B cell (primary cell): Measurements from ENCODE around the gene PPP2R5C. TPM values are rescaled to one million over a fixed set of nuclear protein-coding genes. Genes with fewer than 3 reads are reported as not detected.

Source experiments
- ATAC-seq: fragments of 200-7000 bp; cut with Tn5 transposase; one replicate; pipeline ENCODE4 v1.10.0; 2021; ENCODE audit warnings: low read depth, mild to moderate bottlenecking, moderate number of reproducible peaks, moderate library complexity
- CTCF ChIA-PET: fragments of 350-600 bp; sonication (Branson Sonifier 250); formaldehyde crosslinking; loops from one replicate; lab custom pipeline; 2021; ENCODE audit warnings: antibody characterized with exemption, inconsistent platforms; lab: Charles Lee
- POLR2A ChIA-PET: fragments of 350-600 bp; sonication (Branson Sonifier 250); formaldehyde crosslinking; loops from one replicate; lab custom pipeline; 2021; ENCODE audit warnings: antibody characterized with exemption; lab: Charles Lee
- DNase-seq: peaks from one replicate; pipeline ENCODE4 v3.0.0; 2013
- H2AFZ ChIP-seq: 2 replicates; pipeline ENCODE4 v1.6.1; 2012; ENCODE audit warnings: mild to moderate bottlenecking, low read depth, low read length; ENCODE audit not compliant: insufficient read depth, poor library complexity, severe bottlenecking
- H3K27ac ChIP-seq, 2 donors: 1 replicate in 1 of 2; 2 replicates in 1 of 2; pipeline ENCODE4 v1.5.1; 2012 to 2013; ENCODE audit warnings: low read length in 2 of 2, mild to moderate bottlenecking in 2 of 2, moderate library complexity in 1 of 2
- H3K27me3 ChIP-seq, 4 experiments: fragments of 200-600 bp in 1 of 4; sonication (generic) in 1 of 4; replicated peaks in 1 of 4; 1 replicate in 2 of 4; 2 replicates in 2 of 4; pipeline versions ENCODE4 v1.6.1 to v1.7.0; 2013 to 2016; ENCODE audit warnings: low read length in 3 of 4, mild to moderate bottlenecking in 2 of 4, mixed read lengths in 1 of 4, moderate library complexity in 1 of 4; ENCODE audit not compliant: insufficient read depth in 4 of 4, control insufficient read depth in 3 of 4; ENCODE audit errors: control extremely low read depth in 1 of 4
- H3K36me3 ChIP-seq, 2 experiments: replicated peaks in 1 of 2; 1 replicate in 1 of 2; 2 replicates in 1 of 2; pipeline versions ENCODE4 v1.6.1 to v1.7.1; 2013; ENCODE audit warnings: low read length in 1 of 2; ENCODE audit not compliant: insufficient read depth in 2 of 2, control insufficient read depth in 1 of 2; ENCODE audit errors: control extremely low read depth in 1 of 2, extremely low read depth in 1 of 2
- H3K4me1 ChIP-seq, 2 donors: fragments of 200-600 bp in 1 of 2; sonication (generic) in 1 of 2; 1 replicate in 1 of 2; 2 replicates in 1 of 2; pipeline versions ENCODE4 v1.5.1 to v1.6.1; 2013 to 2017; ENCODE audit warnings: low read length in 2 of 2; ENCODE audit not compliant: control insufficient read depth in 2 of 2, insufficient read depth in 2 of 2
- H3K4me2 ChIP-seq: replicated peaks from 2 replicates; pipeline ENCODE3; 2012; ENCODE audit warnings: mild to moderate bottlenecking, low read depth, low read length; ENCODE audit not compliant: poor library complexity, severe bottlenecking
- H3K4me3 ChIP-seq, 5 experiments: fragments of 200-600 bp in 1 of 5; sonication (generic) in 1 of 5; 1 replicate in 3 of 5; 2 replicates in 2 of 5; pipeline versions ENCODE4 v1.5.1 to v1.7.0; 2011 to 2016; ENCODE audit warnings: low read length in 4 of 5, mild to moderate bottlenecking in 4 of 5, low read depth in 2 of 5, control low read depth in 1 of 5, moderate library complexity in 1 of 5; ENCODE audit not compliant: insufficient read depth in 1 of 5; ENCODE audit errors: control extremely low read depth in 1 of 5, extremely low read depth in 1 of 5
- H3K79me2 ChIP-seq: fragments of 200-600 bp; sonication (generic); one replicate; pipeline ENCODE4 v1.6.0; 2016; ENCODE audit warnings: low read length; ENCODE audit not compliant: control insufficient read depth, insufficient read depth
- H3K9ac ChIP-seq: fragments of 200-600 bp; sonication (generic); 2 replicates; pipeline ENCODE4 v1.6.1; 2017; ENCODE audit warnings: mild to moderate bottlenecking, low read length, moderate library complexity
- H3K9me3 ChIP-seq, 3 donors: one replicate each; pipeline versions ENCODE4 v1.6.1 to v1.7.1; 2013; ENCODE audit warnings: low read length in 2 of 3; ENCODE audit not compliant: control insufficient read depth in 2 of 3, insufficient read depth in 1 of 3; ENCODE audit errors: control extremely low read depth in 1 of 3
- H4K20me1 ChIP-seq: 2 replicates; pipeline ENCODE4 v1.6.0; 2012; ENCODE audit warnings: mild to moderate bottlenecking, low read length; ENCODE audit not compliant: insufficient read depth, control insufficient read depth, poor library complexity, severe bottlenecking
- H3K27ac Mint-ChIP-seq: one replicate; pipeline ENCODE4 v1.8.0; 2021; ENCODE audit warnings: mixed read lengths
- H3K27me3 Mint-ChIP-seq: one replicate; pipeline ENCODE4 v1.8.0; 2021; ENCODE audit warnings: mixed read lengths
- H3K4me1 Mint-ChIP-seq: one replicate; pipeline ENCODE4 v1.8.0; 2021; ENCODE audit warnings: mixed read lengths
- H3K4me3 Mint-ChIP-seq: one replicate; pipeline ENCODE4 v1.8.0; 2021; ENCODE audit warnings: mixed read lengths
- H3K9me3 Mint-ChIP-seq: one replicate; pipeline ENCODE4 v1.8.0; 2022; ENCODE audit warnings: mixed read lengths; ENCODE audit not compliant: insufficient read depth
- EZH2 ChIP-seq: IDR thresholded peaks from 2 replicates; pipeline ENCODE4 v1.6.1; 2012; ENCODE audit warnings: borderline replicate concordance, low read depth, mild to moderate bottlenecking, moderate library complexity, low read length; ENCODE audit not compliant: insufficient read depth, poor library complexity, severe bottlenecking
- WGBS: methylation state at CpG from one replicate; pipeline ENCODE4 v1.1.5; 2013; ENCODE audit warnings: missing lambda C conversion rate; ENCODE audit not compliant: insufficient coverage; 5-methylcytosine and 5-hydroxymethylcytosine counted together
- intact Hi-C: fragments of 100-400 bp; cut with micrococcal nuclease; formaldehyde crosslinking; loops from one replicate; pipeline ENCODE4 v1.10.0; 2022
- polyA plus RNA-seq: library from polyadenylated mRNA; depleted of rRNA; stranded (reverse); fragments of >200 nt; gene quantifications from 2 replicates; pipeline ENCODE4 v1.2.3, GENCODE V29; 2012
- total RNA-seq, 2 donors: library from RNA; stranded (reverse); fragments of 120-200 nt in 1 of 2; gene quantifications; 1 replicate in 1 of 2; 2 replicates in 1 of 2; pipeline versions ENCODE4 v1.2.3 to v1.2.4, GENCODE V29; 2013 to 2022
- TF ChIP-seq, protein P1 (sequence below): fragments of 200-600 bp; IDR thresholded peaks from one replicate; pipeline ENCODE4 v1.8.0; 2022; ENCODE audit warnings: antibody characterized with exemption, mild to moderate bottlenecking

PPP2R5C gene
- total and polyA plus RNA-seq, 2 donors (not counting 1 experiment from before 2014, with no cell fraction given), result 91.7 to 330 TPM

- intact Hi-C loops, result no loop called here
- 93% methylated on average over 14 of the region's 14 CpGs for WGBS
- H2AFZ ChIP-seq, result no peak overlapping the region
Measured at GRCh38 chr14:101934601-101935150, 173.2 kb downstream of the PPP2R5C start.

More at GRCh38 chr14:101934601-101935150, 173.2 kb downstream of the PPP2R5C start:
- Mint-ChIP-seq H3K27ac (no peak overlapping the region), H3K27me3 (peaks cover 12% of the 10 kb centered on the region), H3K4me3 (no peak overlapping the region), H3K4me1 (no peaks in the 10 kb centered on the region), H3K9me3 (no peaks in the 10 kb centered on the region)
- no peak overlapping the region for H3K4me2 ChIP-seq
- TF ChIP-seq, protein P1, sequence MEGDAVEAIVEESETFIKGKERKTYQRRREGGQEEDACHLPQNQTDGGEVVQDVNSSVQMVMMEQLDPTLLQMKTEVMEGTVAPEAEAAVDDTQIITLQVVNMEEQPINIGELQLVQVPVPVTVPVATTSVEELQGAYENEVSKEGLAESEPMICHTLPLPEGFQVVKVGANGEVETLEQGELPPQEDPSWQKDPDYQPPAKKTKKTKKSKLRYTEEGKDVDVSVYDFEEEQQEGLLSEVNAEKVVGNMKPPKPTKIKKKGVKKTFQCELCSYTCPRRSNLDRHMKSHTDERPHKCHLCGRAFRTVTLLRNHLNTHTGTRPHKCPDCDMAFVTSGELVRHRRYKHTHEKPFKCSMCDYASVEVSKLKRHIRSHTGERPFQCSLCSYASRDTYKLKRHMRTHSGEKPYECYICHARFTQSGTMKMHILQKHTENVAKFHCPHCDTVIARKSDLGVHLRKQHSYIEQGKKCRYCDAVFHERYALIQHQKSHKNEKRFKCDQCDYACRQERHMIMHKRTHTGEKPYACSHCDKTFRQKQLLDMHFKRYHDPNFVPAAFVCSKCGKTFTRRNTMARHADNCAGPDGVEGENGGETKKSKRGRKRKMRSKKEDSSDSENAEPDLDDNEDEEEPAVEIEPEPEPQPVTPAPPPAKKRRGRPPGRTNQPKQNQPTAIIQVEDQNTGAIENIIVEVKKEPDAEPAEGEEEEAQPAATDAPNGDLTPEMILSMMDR, result no peak
- TF ChIP-seq EZH2, result no peak
- H3K4me1 ChIP-seq, result no peaks in the 10 kb centered on the region
- DNase-seq, result no peak
- H3K27ac ChIP-seq, result no peak overlapping the region
- H3K9ac ChIP-seq, result no peak overlapping the region
- no peaks in the 10 kb centered on the region for H4K20me1 ChIP-seq
- POLR2A ChIA-PET, result interaction anchor here (0.6 to 0.7 kb wide), 3 partner anchors 12 to 625 kb away, joined by 3 to 6 read pairs (median 3); no protein-coding TSS in a partner anchor
- H3K9me3 ChIP-seq, result peaks cover 0 to 9% (median 0%) of the 10 kb centered on the region in 3 donors
- no peaks in the 10 kb centered on the region for H3K79me2 ChIP-seq
- no peaks in the 10 kb centered on the region for H3K36me3 ChIP-seq
- no peak for ATAC-seq
- CTCF ChIA-PET, result no interaction called here
- H3K4me3 ChIP-seq, result no peak overlapping the region
- peaks cover 0 to 12% (median 3%) of the 10 kb centered on the region in 4 experiments for H3K27me3 ChIP-seq
